GM18867 (cell line): ENCODE measurements around the gene RNU1-4.
"Not testable (repeated sequence)": the region's sequence is repeated elsewhere in the genome, so short reads cannot be mapped to it uniquely, and the experiment has no call there.

Experiments
- ATAC-seq: cut with Tn5 transposase; IDR thresholded peaks from one replicate; pipeline ENCODE4 v1.9.1; 2021; ENCODE audit warnings: mild to moderate bottlenecking, moderate library complexity; ENCODE audit not compliant: unreplicated experiment

Gene RNU1-4

DNA sequence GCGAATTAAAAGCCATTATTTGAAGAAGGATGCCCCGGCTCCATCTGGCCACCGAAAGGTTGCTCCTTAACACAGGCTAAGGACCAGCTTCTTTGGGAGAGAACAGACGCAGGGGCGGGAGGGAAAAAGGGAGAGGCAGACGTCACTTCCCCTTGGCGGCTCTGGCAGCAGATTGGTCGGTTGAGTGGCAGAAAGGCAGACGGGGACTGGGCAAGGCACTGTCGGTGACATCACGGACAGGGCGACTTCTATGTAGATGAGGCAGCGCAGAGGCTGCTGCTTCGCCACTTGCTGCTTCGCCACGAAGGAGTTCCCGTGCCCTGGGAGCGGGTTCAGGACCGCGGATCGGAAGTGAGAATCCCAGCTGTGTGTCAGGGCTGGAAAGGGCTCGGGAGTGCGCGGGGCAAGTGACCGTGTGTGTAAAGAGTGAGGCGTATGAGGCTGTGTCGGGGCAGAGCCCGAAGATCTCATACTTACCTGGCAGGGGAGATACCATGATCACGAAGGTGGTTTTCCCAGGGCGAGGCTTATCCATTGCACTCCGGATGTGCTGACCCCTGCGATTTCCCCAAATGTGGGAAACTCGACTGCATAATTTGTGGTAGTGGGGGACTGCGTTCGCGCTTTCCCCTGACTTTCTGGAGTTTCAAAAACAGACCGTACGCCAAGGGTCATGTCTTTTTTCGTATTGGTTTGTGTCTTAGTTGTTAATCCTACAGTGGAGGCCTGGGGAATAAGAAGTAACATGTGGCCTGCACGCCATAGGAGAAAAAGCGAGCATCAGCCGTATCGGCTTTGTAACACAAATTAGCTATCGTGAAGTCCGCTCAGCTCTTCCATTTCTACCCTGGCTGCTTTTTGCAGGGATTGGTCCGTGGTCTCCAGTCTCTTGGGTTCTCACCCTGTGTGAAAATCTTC, at the start of gene RNU1-4:
TSS of gene RNU1-4 (plus strand) at position 470 of the 918 bp plus-strand sequence.
- ATAC-seq = peak; percentile 98

DNA sequence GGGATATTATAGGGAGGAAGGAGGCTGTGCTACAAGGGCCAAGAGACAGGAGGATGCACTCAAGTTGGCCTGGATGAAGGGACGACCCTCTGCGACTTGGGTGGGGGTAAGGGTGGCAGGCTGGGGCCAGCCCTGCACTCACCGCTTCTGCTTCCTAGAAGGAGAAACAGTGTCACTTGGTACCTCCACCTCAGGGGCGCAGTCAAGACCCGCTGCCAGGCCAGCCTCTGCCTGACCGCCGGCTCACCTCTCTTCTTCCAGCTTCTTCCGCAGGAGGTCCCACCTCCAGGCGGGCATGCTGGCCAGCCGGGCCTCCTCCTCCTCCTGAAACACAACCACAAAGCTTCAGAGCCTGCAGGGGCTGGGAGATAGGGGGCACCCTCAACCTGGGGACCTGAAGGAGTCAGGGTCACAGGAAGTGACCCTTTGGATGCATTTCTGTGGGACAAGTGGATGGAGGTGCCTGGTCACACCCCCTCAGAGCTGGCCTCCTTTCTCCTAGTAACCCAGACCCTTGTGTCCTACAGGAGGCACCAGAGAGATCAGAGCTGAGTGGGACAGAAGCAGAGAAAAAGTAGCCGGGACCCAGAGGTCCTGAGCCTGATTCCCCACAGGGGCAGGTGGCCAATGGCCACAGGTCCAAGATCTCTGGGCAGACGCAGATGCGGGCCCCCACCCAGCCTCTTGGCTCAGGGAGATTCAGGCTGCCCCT, 49.2 kb upstream of the RNU1-4 start:
- ATAC-seq = not testable (repeated sequence)

GRCh38 chr1:16692283-16692682, 48.0 kb upstream of the RNU1-4 start:
- ATAC-seq = not testable (repeated sequence)

GRCh38 chr1:16692717-16693448, 47.4 kb upstream of the RNU1-4 start:
- not testable (repeated sequence) for ATAC-seq

DNA sequence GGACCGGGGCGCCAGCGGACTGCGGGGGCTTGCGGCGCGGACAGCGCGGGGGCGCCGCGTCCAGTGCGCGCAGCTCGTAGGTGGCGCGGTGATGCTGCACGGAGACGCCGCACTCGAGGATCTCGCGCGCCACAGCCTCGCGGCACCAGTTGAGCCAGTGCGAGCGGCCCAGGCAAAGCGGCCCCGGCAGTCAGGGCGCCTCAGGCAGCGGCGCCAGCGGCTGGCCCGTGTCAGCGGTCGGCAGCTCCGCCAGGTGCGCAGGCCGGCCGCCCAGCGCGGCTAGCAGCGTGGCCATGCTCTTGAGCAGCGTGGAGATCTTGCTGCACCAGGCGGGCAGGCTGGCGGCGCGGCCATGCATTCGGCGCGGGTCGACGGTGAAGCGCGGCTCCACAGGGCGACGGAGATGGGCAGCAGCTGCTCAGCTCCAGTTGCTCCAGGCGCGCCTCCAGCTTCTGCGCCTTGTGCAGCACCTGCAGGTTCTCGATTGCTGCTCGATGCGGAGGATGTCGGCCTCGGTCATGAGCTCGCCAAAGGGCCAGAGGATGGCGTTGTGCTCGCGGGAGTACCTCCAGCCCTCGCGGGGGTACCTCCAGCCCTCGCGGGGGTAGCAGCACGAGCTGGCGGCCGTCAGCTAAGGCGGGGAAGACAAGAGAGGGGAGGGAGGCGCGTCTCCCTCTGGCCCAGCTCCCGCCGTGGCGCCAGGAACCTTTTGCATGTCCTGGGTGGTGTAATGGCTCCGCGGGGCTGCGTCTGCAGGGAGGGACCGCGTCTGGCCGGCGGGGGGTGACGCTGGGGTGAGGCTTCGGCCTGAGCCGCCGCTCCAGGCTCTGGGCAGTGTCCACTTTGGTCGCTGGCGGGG, 46.6 kb upstream of the RNU1-4 start:
- not testable (repeated sequence) for ATAC-seq

DNA sequence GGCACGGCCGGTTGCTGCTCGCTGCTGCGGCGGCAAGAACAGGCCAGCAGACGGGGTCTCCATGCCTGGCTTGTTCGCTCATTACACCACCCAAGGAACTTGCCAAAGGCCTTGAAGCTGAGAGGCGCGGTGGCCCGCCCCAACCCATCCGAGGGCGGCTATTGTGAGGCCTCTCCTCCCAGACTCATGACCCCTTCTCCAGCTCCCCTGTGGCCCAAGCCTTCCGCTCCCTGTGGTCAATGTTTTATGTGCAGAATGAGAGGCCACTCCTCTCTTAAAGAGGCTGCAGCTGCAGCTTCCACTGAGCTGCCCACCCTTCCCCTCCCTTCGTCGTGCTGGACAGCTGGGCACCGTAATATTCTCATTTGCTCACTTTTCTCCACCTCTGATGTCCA, 46.0 kb upstream of the RNU1-4 start:
- ATAC-seq = not testable (repeated sequence)

DNA sequence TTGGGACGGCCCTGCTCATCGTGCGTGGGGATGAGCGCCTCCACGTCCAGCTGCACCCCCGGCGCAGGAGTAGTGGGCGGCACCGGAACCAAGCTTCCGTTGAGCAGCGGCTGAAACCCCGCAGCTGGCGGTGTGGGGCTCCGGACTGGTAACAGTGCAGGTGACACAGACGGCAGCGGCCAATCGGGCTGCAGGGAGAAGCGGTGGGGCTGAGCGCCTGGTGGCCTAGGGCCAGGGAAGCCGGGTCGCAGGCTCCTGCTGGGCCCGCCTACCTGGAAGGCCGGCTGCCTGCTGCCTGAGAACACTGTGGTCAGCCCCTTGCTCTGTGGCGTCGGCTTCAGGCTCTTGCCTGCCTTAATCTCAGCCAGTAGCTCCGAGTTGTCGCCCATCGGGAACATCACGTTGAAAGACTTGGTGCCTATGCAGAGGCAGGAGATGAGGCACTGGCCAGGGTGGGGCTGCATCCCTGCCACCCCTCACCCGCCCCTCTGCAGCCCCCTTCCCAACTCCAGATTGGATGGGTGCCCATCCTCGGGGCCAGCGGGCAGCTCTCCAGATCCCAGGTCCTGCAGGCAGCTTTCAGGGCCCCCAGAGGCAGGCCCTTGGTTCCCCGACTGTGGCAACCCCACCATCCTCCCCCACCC, 43.7 kb upstream of the RNU1-4 start:
- not testable (repeated sequence) for ATAC-seq

GRCh38 chr1:16697152-16697551, 43.2 kb upstream of the RNU1-4 start:
- ATAC-seq = not testable (repeated sequence)

DNA sequence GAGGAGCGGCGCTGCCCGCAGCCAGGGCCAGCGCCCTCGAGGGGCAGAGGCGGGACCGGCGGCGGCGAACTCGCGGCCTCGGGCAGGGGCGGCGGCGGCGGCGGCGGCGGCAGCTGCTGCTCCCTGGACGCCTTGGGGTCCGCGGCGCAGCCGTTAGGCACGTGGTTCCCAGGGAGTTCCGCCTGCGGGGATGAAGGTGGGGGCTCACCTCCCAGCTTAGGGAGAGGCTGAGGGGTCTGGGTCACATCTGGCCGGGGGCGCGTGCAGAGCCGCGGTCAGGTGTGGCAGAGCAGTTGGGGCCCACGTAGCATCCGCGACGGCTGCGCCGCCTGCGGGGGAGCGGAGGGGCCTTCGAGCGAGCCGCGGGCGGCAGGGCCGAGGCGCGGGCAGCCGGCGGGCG, 40.9 kb upstream of the RNU1-4 start:
- ATAC-seq = not testable (repeated sequence)

DNA sequence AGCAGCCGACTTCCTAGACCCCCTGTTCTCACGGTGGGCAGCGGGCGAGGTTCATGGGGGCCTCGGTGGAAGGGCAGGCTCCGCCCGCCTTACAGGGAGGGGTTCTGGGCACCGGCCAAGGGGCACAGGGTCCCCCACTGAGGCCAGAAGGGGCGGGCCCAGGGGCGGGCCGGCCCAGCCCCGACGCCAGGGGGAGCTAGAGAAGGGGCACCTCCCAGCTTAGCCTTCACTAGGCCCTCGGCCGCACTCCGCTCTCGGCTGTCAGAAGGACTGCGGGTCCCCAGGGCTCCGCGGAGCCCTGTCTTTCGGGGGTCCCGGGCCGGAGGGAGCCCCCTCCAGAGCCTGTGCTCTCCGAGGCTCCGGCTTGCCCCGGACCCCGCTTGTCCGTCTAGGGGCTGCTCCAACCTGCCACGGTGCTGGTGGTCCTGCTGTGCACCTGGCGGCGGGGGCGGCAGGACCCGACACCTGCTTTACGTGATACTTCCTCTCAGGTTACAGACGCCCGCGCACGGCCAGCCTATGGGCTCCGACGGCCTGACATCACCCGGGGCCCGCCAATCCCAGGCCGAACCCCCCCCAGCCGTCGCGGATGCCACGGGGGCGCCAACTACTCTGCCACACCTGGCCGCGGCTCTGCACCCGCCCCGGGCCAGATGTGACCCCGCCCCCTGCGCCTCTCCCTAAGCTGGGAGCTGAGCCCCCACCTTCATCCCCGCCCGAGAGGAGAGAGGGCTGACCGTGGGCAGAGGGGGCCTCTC, 40.0 kb upstream of the RNU1-4 start:
- ATAC-seq = not testable (repeated sequence)

DNA sequence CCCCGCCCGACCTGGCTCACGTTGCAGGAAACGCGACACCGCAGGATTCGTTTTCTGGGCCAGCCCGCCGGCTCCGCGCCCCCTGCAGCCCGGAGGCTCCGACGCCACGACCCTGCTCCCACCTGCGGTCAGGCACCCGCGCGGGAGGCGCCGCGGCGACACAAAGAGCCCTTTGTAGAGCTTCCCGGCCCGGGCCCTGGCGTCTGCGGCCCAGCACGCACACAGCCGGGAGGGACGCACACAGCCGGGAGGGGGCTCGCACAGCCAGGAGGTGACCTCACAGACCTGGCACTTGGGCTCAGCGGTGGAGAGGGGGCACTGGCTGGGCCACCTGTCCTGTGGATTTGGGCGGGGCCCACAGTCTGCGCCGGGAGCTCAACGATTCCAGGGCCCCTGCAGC, 39.1 kb upstream of the RNU1-4 start:
- not testable (repeated sequence) for ATAC-seq

GRCh38 chr1:16702280-16702679, 38.0 kb upstream of the RNU1-4 start:
- ATAC-seq = not testable (repeated sequence)

GRCh38 chr1:16703141-16703540, 37.2 kb upstream of the RNU1-4 start:
- not testable (repeated sequence) for ATAC-seq

DNA sequence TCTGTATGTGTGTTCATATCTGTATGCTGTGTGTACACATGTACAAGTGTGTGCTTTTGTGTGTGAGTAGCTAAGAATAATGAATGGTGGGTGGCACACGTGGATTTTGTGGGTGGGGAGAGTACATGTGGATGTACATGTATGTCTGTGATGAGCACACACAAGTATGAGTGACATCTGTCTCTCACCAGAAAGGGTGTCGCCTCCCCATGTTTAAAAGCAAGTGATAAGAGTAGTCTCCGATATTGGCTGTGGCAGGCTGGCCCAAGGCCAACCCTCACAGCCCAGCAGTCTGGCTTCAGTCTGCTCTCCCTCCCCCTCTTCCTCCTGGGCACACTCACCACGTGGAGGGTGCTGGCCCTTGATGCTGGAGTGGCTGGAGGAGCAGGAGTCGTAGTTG, 36.7 kb upstream of the RNU1-4 start:
- ATAC-seq = not testable (repeated sequence)

DNA sequence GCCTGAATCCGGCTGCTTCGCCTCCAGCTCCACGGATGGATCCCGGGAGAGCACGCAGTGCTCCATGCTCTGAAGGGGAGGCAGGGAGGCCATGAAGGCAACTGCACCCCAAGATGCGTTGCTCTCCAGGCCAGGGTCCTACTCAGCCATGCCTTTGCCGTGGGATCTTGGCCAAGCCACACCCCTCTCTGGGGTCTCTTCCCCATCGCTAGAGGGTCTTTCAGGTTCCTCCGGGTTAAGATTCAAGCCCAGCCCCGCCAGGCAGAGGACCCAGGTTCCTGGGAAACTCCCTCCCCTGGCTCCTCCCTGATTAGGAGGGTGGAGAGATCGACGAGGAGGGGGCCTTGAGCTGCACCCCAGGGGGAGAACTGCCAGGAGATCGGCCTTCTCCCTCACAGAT, 36.2 kb upstream of the RNU1-4 start:
- not testable (repeated sequence) for ATAC-seq

GRCh38 chr1:16704502-16705100, 35.7 kb upstream of the RNU1-4 start:
- ATAC-seq = not testable (repeated sequence)

GRCh38 chr1:16706302-16706701, 34.0 kb upstream of the RNU1-4 start:
- not testable (repeated sequence) for ATAC-seq
